PC-3 (cell line): ENCODE results near the gene FBXL13. TPM values are rescaled to one million over a fixed set of nuclear protein-coding genes. Genes with fewer than 3 reads are reported as not detected.
"Not testable (repeated sequence)": the region's sequence is repeated elsewhere in the genome, so short reads cannot be mapped to it uniquely, and the experiment has no call there.

Source experiments
- ATAC-seq: fragments of 200-7000 bp; cut with Tn5 transposase; 2 replicates; pipeline ENCODE4 v1.9.1; 2020; ENCODE audit warnings: mild to moderate bottlenecking, moderate library complexity
- BruUV-seq: library from RNA; stranded (reverse); fragments of 400-500 nt; replicated peaks from 2 replicates; lab custom pipeline; 2021; lab: Mats Ljungman, UMichigan
- CTCF ChIA-PET: fragments of 300-600 bp; sonication (Branson Sonifier 250); formaldehyde crosslinking; loops from one replicate; lab custom pipeline; 2022; ENCODE audit warnings: antibody characterized with exemption; lab: Charles Lee
- POLR2A ChIA-PET: fragments of 300-600 bp; sonication (Branson Sonifier 250); formaldehyde crosslinking; loops from one replicate; lab custom pipeline; 2022; ENCODE audit warnings: antibody characterized with exemption; ENCODE audit not compliant: unreplicated experiment; lab: Charles Lee
- DNase-seq: peaks from one replicate; pipeline ENCODE4 v3.0.0-alpha.2; 2015
- H2AFZ ChIP-seq: fragments of 300-600 bp; sonication (generic); 2 replicates; pipeline ENCODE4 v1.6.0; 2016; ENCODE audit warnings: antibody characterized with exemption, low read length
- H3F3A ChIP-seq: fragments of 300-600 bp; sonication (generic); one replicate; pipeline ENCODE4 v1.6.0; 2017; ENCODE audit warnings: antibody characterized with exemption, low read length, control low read depth, mild to moderate bottlenecking; ENCODE audit not compliant: unreplicated experiment
- H3K27ac ChIP-seq: fragments of 300-600 bp; sonication (generic); 2 replicates; pipeline ENCODE4 v1.5.1; 2016; ENCODE audit warnings: mild to moderate bottlenecking, low read length
- H3K27me3 ChIP-seq: fragments of 300-600 bp; sonication (generic); 2 replicates; pipeline ENCODE4 v1.6.1; 2016; ENCODE audit warnings: low read length, mixed read lengths
- H3K36me3 ChIP-seq: fragments of 300-600 bp; sonication (generic); 2 replicates; pipeline ENCODE4 v1.6.1; 2016; ENCODE audit warnings: low read depth, mixed run types, low read length, mixed read lengths
- H3K4me1 ChIP-seq: fragments of 300-600 bp; sonication (generic); 2 replicates; pipeline ENCODE4 v1.5.1; 2016; ENCODE audit warnings: low read length; ENCODE audit not compliant: insufficient read depth
- H3K4me2 ChIP-seq: fragments of 300-600 bp; sonication (generic); 2 replicates; pipeline ENCODE4 v1.6.0; 2016; ENCODE audit warnings: low read length
- H3K4me3 ChIP-seq: fragments of 300-600 bp; sonication (generic); 2 replicates; pipeline ENCODE4 v1.5.1; 2016; ENCODE audit warnings: mild to moderate bottlenecking, low read length, mixed read lengths
- H3K79me2 ChIP-seq: fragments of 300-600 bp; sonication (generic); 2 replicates; pipeline ENCODE4 v1.6.1; 2017; ENCODE audit warnings: low read length, mixed read lengths
- H3K9ac ChIP-seq: fragments of 300-600 bp; sonication (generic); 2 replicates; pipeline ENCODE4 v1.6.0; 2016; ENCODE audit warnings: mild to moderate bottlenecking, low read length
- H3K9me2 ChIP-seq: fragments of 300-600 bp; sonication (generic); replicated peaks from 2 replicates; pipeline ENCODE4 v1.6.1; 2016; ENCODE audit warnings: mixed run types, low read length, mixed read lengths
- H3K9me3 ChIP-seq: fragments of 300-600 bp; sonication (generic); 2 replicates; pipeline ENCODE4 v1.6.1; 2016; ENCODE audit warnings: low read length, mixed read lengths
- H4K20me1 ChIP-seq: fragments of 300-600 bp; sonication (generic); 2 replicates; pipeline ENCODE4 v1.6.1; 2016; ENCODE audit warnings: low read length, mixed read lengths
- EZH2 ChIP-seq: fragments of 300-600 bp; sonication (generic); IDR thresholded peaks from one replicate; pipeline ENCODE4 v1.6.1; 2017; ENCODE audit warnings: antibody characterized with exemption, mild to moderate bottlenecking, low read length; ENCODE audit not compliant: unreplicated experiment
- EZH2phosphoT487 ChIP-seq: fragments of 300-600 bp; sonication (generic); IDR thresholded peaks from 2 replicates; pipeline ENCODE4 v1.6.1; 2018; ENCODE audit warnings: mild to moderate bottlenecking, antibody characterized with exemption, low read length, borderline replicate concordance
- intact Hi-C: fragments of 100-400 bp; cut with micrococcal nuclease; formaldehyde crosslinking; loops from 2 replicates; pipeline ENCODE4 v1.9.0; 2023
- total RNA-seq: library from RNA; depleted of rRNA; stranded (reverse); fragments of >200 nt; gene quantifications from 2 replicates; pipeline ENCODE4 v1.2.3, GENCODE V29; 2014
- TF ChIP-seq, protein P1 (sequence below): fragments of 300-600 bp; sonication (generic); conservative IDR thresholded peaks from 2 replicates; pipeline ENCODE4 v1.5.1; 2017; ENCODE audit warnings: antibody characterized with exemption, low read depth, mild to moderate bottlenecking, low read length

Gene FBXL13
- total RNA-seq, 1 experiment from 2014 or later, result 1.1 TPM

DNA sequence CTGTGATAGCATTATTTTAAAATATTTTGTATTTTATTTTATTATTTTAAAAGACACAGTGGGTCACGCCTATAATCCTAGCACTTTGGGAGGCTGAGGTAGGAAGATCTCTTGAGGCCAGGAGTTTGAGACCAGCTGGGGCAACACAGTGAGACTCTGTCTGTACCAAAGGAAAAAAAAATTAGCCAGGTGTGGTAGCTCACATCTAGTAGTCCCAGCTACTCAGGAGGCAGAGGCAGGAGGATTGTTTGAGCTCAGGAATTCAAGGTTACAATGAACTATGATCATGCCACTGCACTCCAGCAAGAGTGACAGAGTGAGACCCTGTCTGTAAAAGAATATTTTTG lies 37.1 kb downstream of the FBXL13 start:
- no peak overlapping the region for H3K4me2 ChIP-seq
- BruUV-seq, result no TSS peak
- H4K20me1 ChIP-seq, result no peaks in the 10 kb centered on the region
- no peak overlapping the region for H2AFZ ChIP-seq
- ChIA-PET CTCF (interaction anchor here (0.7 kb wide), 1 partner anchor 162 kb away, joined by 9 read pairs; no protein-coding TSS in a partner anchor), POLR2A (interaction anchor here (0.6 kb wide), 1 partner anchor 25 kb away, joined by 4 read pairs; no protein-coding TSS in a partner anchor)
- DNase-seq, result no peak
- H3K27ac ChIP-seq, result no peak overlapping the region
- peaks cover 12% of the 10 kb centered on the region; the same call in 1 of the 2 replicates for H3K4me1 ChIP-seq
- intact Hi-C loops, result no loop called here
- H3K9me2 ChIP-seq, result no peaks in the 10 kb centered on the region
- no peaks in the 10 kb centered on the region for H3K36me3 ChIP-seq
- H3K9ac ChIP-seq, result no peak overlapping the region
- no peaks in the 10 kb centered on the region for H3K79me2 ChIP-seq
- H3K27me3 ChIP-seq, result no peaks in the 10 kb centered on the region
- no peak overlapping the region for H3K4me3 ChIP-seq
- H3K9me3 ChIP-seq, result no peaks in the 10 kb centered on the region
- ATAC-seq, result no peak
- TF ChIP-seq EZH2phosphoT487 (no peak), EZH2 (no peak)
- TF ChIP-seq, protein P1, sequence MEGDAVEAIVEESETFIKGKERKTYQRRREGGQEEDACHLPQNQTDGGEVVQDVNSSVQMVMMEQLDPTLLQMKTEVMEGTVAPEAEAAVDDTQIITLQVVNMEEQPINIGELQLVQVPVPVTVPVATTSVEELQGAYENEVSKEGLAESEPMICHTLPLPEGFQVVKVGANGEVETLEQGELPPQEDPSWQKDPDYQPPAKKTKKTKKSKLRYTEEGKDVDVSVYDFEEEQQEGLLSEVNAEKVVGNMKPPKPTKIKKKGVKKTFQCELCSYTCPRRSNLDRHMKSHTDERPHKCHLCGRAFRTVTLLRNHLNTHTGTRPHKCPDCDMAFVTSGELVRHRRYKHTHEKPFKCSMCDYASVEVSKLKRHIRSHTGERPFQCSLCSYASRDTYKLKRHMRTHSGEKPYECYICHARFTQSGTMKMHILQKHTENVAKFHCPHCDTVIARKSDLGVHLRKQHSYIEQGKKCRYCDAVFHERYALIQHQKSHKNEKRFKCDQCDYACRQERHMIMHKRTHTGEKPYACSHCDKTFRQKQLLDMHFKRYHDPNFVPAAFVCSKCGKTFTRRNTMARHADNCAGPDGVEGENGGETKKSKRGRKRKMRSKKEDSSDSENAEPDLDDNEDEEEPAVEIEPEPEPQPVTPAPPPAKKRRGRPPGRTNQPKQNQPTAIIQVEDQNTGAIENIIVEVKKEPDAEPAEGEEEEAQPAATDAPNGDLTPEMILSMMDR, result no peak
- H3F3A ChIP-seq, result no peaks in the 10 kb centered on the region

DNA sequence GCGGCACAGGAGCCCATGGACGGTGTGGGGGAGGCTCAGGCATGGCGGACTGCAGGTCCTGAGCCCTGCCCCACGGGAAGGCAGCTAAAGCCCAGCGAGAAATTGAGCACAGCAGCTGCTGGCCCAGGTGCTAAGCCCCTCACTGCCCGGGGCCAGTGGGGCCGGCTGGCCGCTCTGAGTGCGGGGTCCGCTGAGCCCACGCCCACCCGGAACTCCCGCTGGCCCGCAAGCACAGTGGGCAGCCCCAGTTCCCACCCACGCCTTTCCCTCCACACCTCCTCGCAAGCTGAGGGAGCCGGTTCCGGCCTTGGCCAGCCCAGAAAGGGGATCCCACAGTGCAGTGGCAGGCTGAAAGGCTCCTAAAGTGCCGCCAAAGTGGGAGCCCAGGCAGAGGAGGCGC lies 40.3 kb downstream of the FBXL13 start:
- intact Hi-C loops, H3K9me3 ChIP-seq, H3F3A ChIP-seq, H3K27ac ChIP-seq, CTCF ChIA-PET, H3K4me2 ChIP-seq, H3K36me3 ChIP-seq, H3K9me2 ChIP-seq, H3K4me3 ChIP-seq, H3K79me2 ChIP-seq, H3K27me3 ChIP-seq, ATAC-seq, H3K9ac ChIP-seq, POLR2A ChIA-PET, H2AFZ ChIP-seq, BruUV-seq, DNase-seq, H4K20me1 ChIP-seq: not testable (repeated sequence)
- peaks cover 12% of the 10 kb centered on the region; the same call in 1 of the 2 replicates for H3K4me1 ChIP-seq

DNA sequence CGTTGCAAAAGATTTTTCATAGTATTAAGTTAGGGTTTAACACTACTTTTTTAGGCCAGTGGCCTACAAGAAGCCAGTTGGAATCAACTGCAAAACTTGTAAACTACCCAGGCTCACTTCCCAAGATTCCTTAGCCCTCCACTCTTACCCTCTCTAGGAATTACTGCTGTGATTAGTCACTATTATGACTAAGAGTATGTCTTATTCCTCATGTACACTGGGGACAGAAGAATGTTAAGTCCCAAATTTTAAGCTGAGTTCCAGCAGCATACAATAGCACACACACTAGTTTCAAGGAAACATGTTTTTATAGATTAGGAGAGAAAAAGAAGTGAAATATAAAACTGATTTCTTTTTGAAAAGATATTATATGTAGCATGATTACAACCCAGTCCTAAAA lies 42.8 kb downstream of the FBXL13 start:
- intact Hi-C loops, result no loop called here
- H3K36me3 ChIP-seq, result no peaks in the 10 kb centered on the region
- DNase-seq (peak; percentile 32), ATAC-seq (no peak)
- no peak overlapping the region for H3K9ac ChIP-seq
- no peaks in the 10 kb centered on the region for H4K20me1 ChIP-seq
- TF ChIP-seq, protein P1, result no peak
- TF ChIP-seq EZH2phosphoT487 (no peak), EZH2 (no peak)
- no peak overlapping the region for H3K4me2 ChIP-seq
- no peaks in the 10 kb centered on the region for H3K79me2 ChIP-seq
- no TSS peak for BruUV-seq
- no peak overlapping the region for H2AFZ ChIP-seq
- H3K4me1 ChIP-seq, result no peaks in the 10 kb centered on the region
- no peak overlapping the region for H3K4me3 ChIP-seq
- ChIA-PET POLR2A (no interaction called here), CTCF (no interaction called here)
- H3K9me2 ChIP-seq, result no peaks in the 10 kb centered on the region
- H3K27me3 ChIP-seq, result no peaks in the 10 kb centered on the region
- H3K9me3 ChIP-seq, result no peaks in the 10 kb centered on the region
- no peak overlapping the region for H3K27ac ChIP-seq
- H3F3A ChIP-seq, result no peaks in the 10 kb centered on the region
